PC-9 (cell line): ENCODE results near the gene LTO1.

ENCODE experiments used
- EZH2 ChIP-seq: fragments of 200-600 bp; sonication (generic); IDR thresholded peaks from 2 replicates; pipeline ENCODE4 v1.8.0; 2017; ENCODE audit warnings: antibody characterized with exemption, low read depth
- TF ChIP-seq, protein P1 (sequence below): fragments of 200-600 bp; sonication (generic); conservative IDR thresholded peaks from 2 replicates; pipeline ENCODE4 v1.6.1; 2017; ENCODE audit warnings: mixed run types, antibody characterized with exemption, mild to moderate bottlenecking, moderate library complexity

DNA sequence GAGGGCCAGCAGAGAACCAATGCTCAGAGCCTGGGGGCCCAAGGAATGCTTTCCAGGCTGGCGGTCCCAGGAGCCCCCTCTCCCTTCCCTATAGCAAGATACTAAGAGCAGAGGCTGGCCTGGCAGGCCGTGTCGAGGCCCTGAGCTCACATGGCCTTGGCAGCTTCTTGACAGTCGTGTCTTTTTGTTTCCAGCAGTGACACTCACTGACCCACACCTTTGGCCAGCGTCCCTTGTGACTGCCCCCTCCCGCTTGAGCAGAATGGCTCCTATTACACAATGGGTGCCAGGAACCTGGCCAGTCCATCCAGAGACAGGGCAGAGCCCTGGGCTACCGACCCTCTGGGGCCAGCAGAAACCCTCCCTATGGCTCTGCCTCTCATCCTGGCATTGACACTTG lies 40.6 kb downstream of the LTO1 start:
- TF ChIP-seq, protein P1, sequence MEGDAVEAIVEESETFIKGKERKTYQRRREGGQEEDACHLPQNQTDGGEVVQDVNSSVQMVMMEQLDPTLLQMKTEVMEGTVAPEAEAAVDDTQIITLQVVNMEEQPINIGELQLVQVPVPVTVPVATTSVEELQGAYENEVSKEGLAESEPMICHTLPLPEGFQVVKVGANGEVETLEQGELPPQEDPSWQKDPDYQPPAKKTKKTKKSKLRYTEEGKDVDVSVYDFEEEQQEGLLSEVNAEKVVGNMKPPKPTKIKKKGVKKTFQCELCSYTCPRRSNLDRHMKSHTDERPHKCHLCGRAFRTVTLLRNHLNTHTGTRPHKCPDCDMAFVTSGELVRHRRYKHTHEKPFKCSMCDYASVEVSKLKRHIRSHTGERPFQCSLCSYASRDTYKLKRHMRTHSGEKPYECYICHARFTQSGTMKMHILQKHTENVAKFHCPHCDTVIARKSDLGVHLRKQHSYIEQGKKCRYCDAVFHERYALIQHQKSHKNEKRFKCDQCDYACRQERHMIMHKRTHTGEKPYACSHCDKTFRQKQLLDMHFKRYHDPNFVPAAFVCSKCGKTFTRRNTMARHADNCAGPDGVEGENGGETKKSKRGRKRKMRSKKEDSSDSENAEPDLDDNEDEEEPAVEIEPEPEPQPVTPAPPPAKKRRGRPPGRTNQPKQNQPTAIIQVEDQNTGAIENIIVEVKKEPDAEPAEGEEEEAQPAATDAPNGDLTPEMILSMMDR, result no peak
- no peak for TF ChIP-seq EZH2
